ENCODE measurements around the gene COX15. TPM values are rescaled to one million over a fixed set of nuclear protein-coding genes. Genes with fewer than 3 reads are reported as not detected.
"Not testable (repeated sequence)": the region's sequence is repeated elsewhere in the genome, so short reads cannot be mapped to it uniquely, and the experiment has no call there.

COX15 gene
- total RNA-seq, 1 donor from 2014 or later = 30.3 TPM

DNA sequence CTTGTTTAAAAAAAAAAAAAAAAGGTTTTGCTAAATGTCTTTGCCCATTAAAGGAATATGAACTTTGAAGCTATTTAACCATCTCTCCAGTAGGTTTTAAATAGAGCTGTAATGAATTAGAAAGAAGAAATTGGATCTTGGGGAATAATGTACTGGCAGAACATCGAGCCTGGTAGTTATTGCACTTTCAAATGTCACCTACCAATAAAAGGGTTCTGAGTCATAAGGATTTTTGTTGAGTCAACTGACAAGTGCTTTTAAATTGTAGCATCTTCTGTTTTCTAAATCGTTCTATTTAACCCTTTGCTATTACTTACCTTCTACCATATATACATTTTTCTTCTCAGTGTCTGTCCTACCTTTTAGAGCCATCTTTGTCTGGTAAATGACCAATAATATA lies 10.8 kb upstream of the COX15 start:
- peak overlapping the region; percentile 0 to 10 (median 2) for H3K9ac ChIP-seq (ENCODE audit: low read depth in 1 of 3, low read length in 3 of 3)
- peaks cover 0 to 2% (median 0%) of the 10 kb centered on the region in 3 donors for H3K9me3 ChIP-seq (ENCODE audit: control insufficient read depth in 3 of 3, low read length in 3 of 3)
- peaks cover 31 to 43% (median 31%) of the 10 kb centered on the region in 3 donors for H3K4me1 ChIP-seq (ENCODE audit: control insufficient read depth in 3 of 3, insufficient read depth in 3 of 3, low read length in 3 of 3)
- H3K4me3 ChIP-seq (ENCODE audit: low read length in 3 of 3) = peak overlapping the region in 2 of 3 donors; percentile 24 to 38
- H3K36me3 ChIP-seq (ENCODE audit: control insufficient read depth in 3 of 3, insufficient read depth in 3 of 3, low read length in 3 of 3) = peaks cover 43 to 62% (median 52%) of the 10 kb centered on the region in 3 donors
- H3K27me3 ChIP-seq (ENCODE audit: control insufficient read depth in 3 of 3, insufficient read depth in 3 of 3, low read length in 3 of 3) = no peaks in the 10 kb centered on the region
- H3K27ac ChIP-seq (ENCODE audit: low read depth, low read length) = peak overlapping the region; percentile 88

DNA sequence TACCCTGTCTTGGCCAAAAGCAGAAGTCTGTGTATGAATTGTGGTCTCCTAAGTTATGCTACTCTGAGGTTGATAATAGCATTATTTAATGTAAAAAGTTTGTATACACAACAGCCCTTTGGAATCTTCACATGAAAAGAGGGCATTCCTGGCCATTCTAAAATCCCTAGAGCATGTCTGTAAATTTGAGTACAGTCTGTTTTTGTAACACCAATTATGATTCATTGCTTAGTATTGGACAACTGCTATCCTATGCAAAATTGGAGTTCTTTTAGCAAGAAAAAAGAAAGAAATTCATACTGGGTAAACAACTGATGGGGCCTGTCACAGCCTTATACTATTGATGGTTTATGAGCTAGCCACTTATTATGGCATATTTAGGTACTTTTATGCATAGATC lies 10.3 kb upstream of the COX15 start:
- Histone ChIP-seq H3K9ac (ENCODE audit: low read depth in 1 of 3, low read length in 3 of 3) (peak overlapping the region in 1 of 3 donors; percentile 25), H3K27me3 (ENCODE audit: control insufficient read depth in 3 of 3, insufficient read depth in 3 of 3, low read length in 3 of 3) (no peaks in the 10 kb centered on the region), H3K4me3 (ENCODE audit: low read length in 3 of 3) (peak overlapping the region in 1 of 3 donors; percentile 38), H3K4me1 (ENCODE audit: control insufficient read depth in 3 of 3, insufficient read depth in 3 of 3, low read length in 3 of 3) (peaks cover 31 to 40% (median 31%) of the 10 kb centered on the region in 3 donors), H3K27ac (ENCODE audit: low read depth, low read length) (peak overlapping the region; percentile 88), H3K9me3 (ENCODE audit: control insufficient read depth in 3 of 3, low read length in 3 of 3) (peaks cover 0 to 2% (median 0%) of the 10 kb centered on the region in 3 donors), H3K36me3 (ENCODE audit: control insufficient read depth in 3 of 3, insufficient read depth in 3 of 3, low read length in 3 of 3) (peaks cover 43 to 64% (median 53%) of the 10 kb centered on the region in 3 donors)

DNA sequence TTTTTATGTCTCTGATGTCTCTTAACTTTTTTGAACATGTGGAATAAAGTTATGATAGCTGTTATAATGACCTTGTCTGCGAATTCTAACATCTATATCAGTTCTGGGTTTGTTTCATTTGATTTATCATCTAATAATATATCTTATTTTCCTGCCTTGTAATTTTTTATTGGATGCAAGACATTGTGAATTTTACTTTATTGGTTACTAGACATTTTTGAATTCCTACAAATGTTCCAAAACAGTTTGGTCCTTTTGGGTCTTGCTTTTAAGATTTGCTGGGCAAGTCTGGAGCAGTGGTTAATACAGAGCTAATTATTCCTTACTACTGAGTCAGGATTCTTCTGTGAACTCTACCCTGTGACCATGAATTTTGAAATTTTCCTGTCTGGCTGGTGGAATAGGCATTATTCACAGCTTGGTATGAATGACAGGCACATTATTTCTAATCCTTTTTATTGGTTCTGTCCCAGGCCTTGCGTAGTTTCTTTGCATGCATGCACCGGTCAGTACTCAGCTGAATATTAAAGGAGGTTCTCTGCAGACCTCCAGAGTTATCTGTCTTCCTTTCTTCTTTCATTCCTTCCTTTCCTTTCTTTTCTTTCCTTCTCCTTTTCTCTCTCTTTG lies 9.1 kb upstream of the COX15 start:
- Histone ChIP-seq H3K9me3 (ENCODE audit: control insufficient read depth in 3 of 3, low read length in 3 of 3) (peaks cover 0 to 2% (median 0%) of the 10 kb centered on the region in 3 donors), H3K27me3 (ENCODE audit: control insufficient read depth in 3 of 3, insufficient read depth in 3 of 3, low read length in 3 of 3) (no peaks in the 10 kb centered on the region), H3K9ac (ENCODE audit: low read depth in 1 of 3, low read length in 3 of 3) (peak overlapping the region in 2 of 3 donors; percentile 25), H3K4me3 (ENCODE audit: low read length in 3 of 3) (peak overlapping the region in 2 of 3 donors; percentile 4 to 21), H3K36me3 (ENCODE audit: control insufficient read depth in 3 of 3, insufficient read depth in 3 of 3, low read length in 3 of 3) (peaks cover 41 to 61% (median 46%) of the 10 kb centered on the region in 3 donors), H3K27ac (ENCODE audit: low read depth, low read length) (peak overlapping the region; percentile 88), H3K4me1 (ENCODE audit: control insufficient read depth in 3 of 3, insufficient read depth in 3 of 3, low read length in 3 of 3) (peaks cover 28 to 35% (median 30%) of the 10 kb centered on the region in 3 donors)

DNA sequence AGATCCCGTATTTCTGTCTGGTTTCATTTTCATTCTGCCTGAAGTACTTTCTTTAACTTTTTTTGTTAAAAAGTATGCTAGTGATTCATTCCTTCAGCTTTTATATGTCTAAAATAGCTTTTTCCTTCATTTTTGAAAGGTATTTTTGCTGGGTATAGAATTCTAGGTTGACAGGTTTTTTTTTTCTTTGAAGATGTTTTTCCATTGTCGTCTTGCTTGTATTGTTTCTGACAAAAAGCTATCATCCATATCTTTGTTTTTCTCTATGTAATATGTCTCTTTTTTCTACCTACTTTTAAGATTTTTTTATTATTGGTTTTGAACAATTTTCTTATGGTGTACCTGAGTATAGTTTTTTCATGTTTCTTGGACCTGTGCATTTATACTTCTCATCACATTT lies 8.3 kb upstream of the COX15 start:
- Histone ChIP-seq H3K9me3 (ENCODE audit: control insufficient read depth in 3 of 3, low read length in 3 of 3) (peaks cover 0 to 2% (median 0%) of the 10 kb centered on the region in 3 donors), H3K4me3 (ENCODE audit: low read length in 3 of 3) (no peak overlapping the region), H3K36me3 (ENCODE audit: control insufficient read depth in 3 of 3, insufficient read depth in 3 of 3, low read length in 3 of 3) (peaks cover 41 to 57% (median 43%) of the 10 kb centered on the region in 3 donors), H3K9ac (ENCODE audit: low read depth in 1 of 3, low read length in 3 of 3) (no peak overlapping the region), H3K4me1 (ENCODE audit: control insufficient read depth in 3 of 3, insufficient read depth in 3 of 3, low read length in 3 of 3) (peaks cover 25 to 30% (median 28%) of the 10 kb centered on the region in 3 donors), H3K27me3 (ENCODE audit: control insufficient read depth in 3 of 3, insufficient read depth in 3 of 3, low read length in 3 of 3) (no peaks in the 10 kb centered on the region), H3K27ac (ENCODE audit: low read depth, low read length) (peak overlapping the region; percentile 88)

DNA sequence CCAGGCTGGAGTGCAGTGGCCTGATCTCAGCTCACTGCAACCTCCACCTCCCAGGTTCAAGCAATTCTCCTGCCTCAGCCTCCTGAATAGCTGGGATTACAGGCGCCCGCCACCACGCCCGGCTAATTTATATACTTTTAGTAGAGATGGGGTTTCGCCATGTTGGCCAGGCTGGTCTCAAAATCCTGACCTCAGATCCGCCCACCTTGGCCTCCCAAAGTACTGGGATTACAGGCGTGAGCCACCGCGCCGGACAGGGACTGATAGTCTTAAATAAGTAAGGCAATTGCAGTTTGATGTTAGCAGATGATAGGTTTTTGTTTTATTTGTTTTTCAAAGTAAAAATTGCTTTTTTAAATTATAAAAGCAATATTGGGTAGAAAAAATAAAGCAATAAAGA lies 2.2 kb upstream of the COX15 start:
- peak overlapping the region; percentile 44 to 99 (median 80) for H3K4me3 ChIP-seq (ENCODE audit: low read length in 3 of 3)
- peaks cover 7 to 18% (median 9%) of the 10 kb centered on the region in 3 donors for H3K36me3 ChIP-seq (ENCODE audit: control insufficient read depth in 3 of 3, insufficient read depth in 3 of 3, low read length in 3 of 3)
- H3K4me1 ChIP-seq (ENCODE audit: control insufficient read depth in 3 of 3, insufficient read depth in 3 of 3, low read length in 3 of 3) = peaks cover 14 to 20% (median 15%) of the 10 kb centered on the region in 3 donors

DNA sequence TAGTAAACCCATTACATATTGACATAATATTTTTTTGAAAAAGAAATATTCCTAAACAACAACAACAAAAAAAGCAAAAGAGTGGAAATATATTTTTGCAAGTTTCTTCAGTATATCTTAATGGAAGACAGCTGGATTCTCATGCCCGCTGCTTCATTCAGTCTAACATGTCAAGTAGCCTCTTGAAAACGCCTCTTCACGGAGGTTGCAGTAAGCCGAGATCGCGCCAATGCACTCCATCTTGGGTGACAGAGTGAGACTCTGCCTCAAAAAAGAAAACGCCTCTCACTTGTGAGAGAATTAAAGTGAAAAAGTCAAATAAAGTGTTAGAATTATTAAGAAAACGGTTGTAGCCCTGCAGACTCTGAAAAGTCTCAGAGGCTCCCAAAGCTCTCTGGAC lies 1.4 kb upstream of the COX15 start:
- Histone ChIP-seq H3K4me1 (ENCODE audit: control insufficient read depth in 3 of 3, insufficient read depth in 3 of 3, low read length in 3 of 3) (peaks cover 14 to 20% (median 15%) of the 10 kb centered on the region in 3 donors), H3K27ac (ENCODE audit: low read depth, low read length) (peak overlapping the region; percentile 97)

More for the DNA sequence above, 2.2 kb upstream of the COX15 start:
- H3K9me3 ChIP-seq (ENCODE audit: control insufficient read depth in 3 of 3, low read length in 3 of 3); H3K27me3 ChIP-seq (ENCODE audit: control insufficient read depth in 3 of 3, insufficient read depth in 3 of 3, low read length in 3 of 3): not testable (repeated sequence)
- H3K9ac ChIP-seq (ENCODE audit: low read depth in 1 of 3, low read length in 3 of 3) = peak overlapping the region in 2 of 3 donors; percentile 27 to 99
- H3K27ac ChIP-seq (ENCODE audit: low read depth, low read length) = peak overlapping the region; percentile 97

DNA sequence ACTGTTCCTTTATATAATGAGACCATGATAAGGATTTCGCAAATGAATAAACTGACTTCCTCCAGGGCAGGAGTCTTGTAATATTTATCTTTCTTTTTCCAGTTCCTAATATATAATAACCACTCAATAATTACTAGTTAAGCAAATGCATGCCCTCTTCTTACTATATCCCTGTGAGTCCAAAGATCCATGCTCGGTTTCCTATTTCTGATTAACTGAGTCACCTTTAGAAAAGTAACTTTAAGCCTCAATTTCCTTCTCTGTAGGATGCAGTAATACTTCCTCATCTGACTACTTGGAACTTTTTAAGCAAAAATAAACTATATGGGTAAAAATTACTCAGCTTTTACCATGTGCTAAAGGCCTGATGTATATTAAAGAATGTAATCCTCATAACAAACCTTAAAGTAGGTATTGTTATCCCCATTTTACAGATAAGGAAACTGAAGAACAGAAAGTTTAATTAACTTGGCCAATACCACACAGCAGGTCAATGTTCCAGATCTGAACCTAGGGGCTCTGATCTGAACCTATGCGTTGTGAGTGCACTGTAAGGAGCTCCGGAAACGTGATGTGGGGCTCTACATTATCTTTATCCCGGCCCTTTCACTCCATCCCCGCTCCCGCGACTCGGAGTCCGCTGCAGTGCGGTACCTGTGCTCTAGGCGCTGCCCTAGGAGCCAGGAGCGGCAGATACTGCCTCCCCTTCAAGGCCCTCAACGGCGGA lies 458 bp downstream of the COX15 start:
- no peaks in the 10 kb centered on the region for H3K27me3 ChIP-seq (ENCODE audit: control insufficient read depth in 3 of 3, insufficient read depth in 3 of 3, low read length in 3 of 3)
- peak overlapping the region; percentile 88 to 99 (median 97) for H3K9ac ChIP-seq (ENCODE audit: low read depth in 1 of 3, low read length in 3 of 3)
- no peaks in the 10 kb centered on the region for H3K9me3 ChIP-seq (ENCODE audit: control insufficient read depth in 3 of 3, low read length in 3 of 3)
- peaks cover 6 to 22% (median 17%) of the 10 kb centered on the region in 3 donors for H3K36me3 ChIP-seq (ENCODE audit: control insufficient read depth in 3 of 3, insufficient read depth in 3 of 3, low read length in 3 of 3)
- H3K27ac ChIP-seq (ENCODE audit: low read depth, low read length) = peak overlapping the region; percentile 97
- peaks cover 14 to 20% (median 15%) of the 10 kb centered on the region in 3 donors for H3K4me1 ChIP-seq (ENCODE audit: control insufficient read depth in 3 of 3, insufficient read depth in 3 of 3, low read length in 3 of 3)
- peak overlapping the region; percentile 95 to 100 (median 99) for H3K4me3 ChIP-seq (ENCODE audit: low read length in 3 of 3)

More for the DNA sequence above, 1.4 kb upstream of the COX15 start:
- H3K36me3 ChIP-seq (ENCODE audit: control insufficient read depth in 3 of 3, insufficient read depth in 3 of 3, low read length in 3 of 3) = peaks cover 5 to 16% (median 12%) of the 10 kb centered on the region in 3 donors
- H3K27me3 ChIP-seq (ENCODE audit: control insufficient read depth in 3 of 3, insufficient read depth in 3 of 3, low read length in 3 of 3) = no peaks in the 10 kb centered on the region
- no peaks in the 10 kb centered on the region for H3K9me3 ChIP-seq (ENCODE audit: control insufficient read depth in 3 of 3, low read length in 3 of 3)
- H3K9ac ChIP-seq (ENCODE audit: low read depth in 1 of 3, low read length in 3 of 3) = peak overlapping the region; percentile 80 to 99 (median 88)
- H3K4me3 ChIP-seq (ENCODE audit: low read length in 3 of 3) = peak overlapping the region; percentile 51 to 99 (median 80)

DNA sequence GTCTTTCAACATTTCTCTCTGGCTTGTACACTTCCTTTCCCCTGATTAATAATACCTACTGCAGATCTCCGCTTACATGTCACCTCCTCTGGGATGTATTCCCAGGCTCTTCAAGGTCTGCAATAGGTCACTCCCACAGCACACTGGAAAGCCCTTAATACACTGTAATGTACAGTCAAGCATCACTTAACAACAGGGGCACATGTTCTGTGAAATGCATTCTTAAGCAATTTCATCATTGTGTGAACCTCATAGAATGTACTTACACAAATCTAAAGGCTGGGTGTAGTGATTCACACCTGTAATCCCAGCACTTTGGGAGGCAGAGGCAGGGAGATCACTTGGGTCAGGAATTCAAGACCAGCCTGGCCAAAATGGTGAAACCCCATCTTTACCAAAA lies 1.9 kb downstream of the COX15 start:
- H3K27me3 ChIP-seq (ENCODE audit: control insufficient read depth in 3 of 3, insufficient read depth in 3 of 3, low read length in 3 of 3) = no peaks in the 10 kb centered on the region
- H3K36me3 ChIP-seq (ENCODE audit: control insufficient read depth in 3 of 3, insufficient read depth in 3 of 3, low read length in 3 of 3) = peaks cover 16 to 34% (median 23%) of the 10 kb centered on the region in 3 donors
- no peak overlapping the region for H3K9ac ChIP-seq (ENCODE audit: low read depth in 1 of 3, low read length in 3 of 3)
- H3K4me1 ChIP-seq (ENCODE audit: control insufficient read depth in 3 of 3, insufficient read depth in 3 of 3, low read length in 3 of 3) = peaks cover 9 to 15% (median 12%) of the 10 kb centered on the region in 3 donors
- H3K9me3 ChIP-seq (ENCODE audit: control insufficient read depth in 3 of 3, low read length in 3 of 3) = no peaks in the 10 kb centered on the region
- H3K27ac ChIP-seq (ENCODE audit: low read depth, low read length) = no peak overlapping the region
- no peak overlapping the region for H3K4me3 ChIP-seq (ENCODE audit: low read length in 3 of 3)

DNA sequence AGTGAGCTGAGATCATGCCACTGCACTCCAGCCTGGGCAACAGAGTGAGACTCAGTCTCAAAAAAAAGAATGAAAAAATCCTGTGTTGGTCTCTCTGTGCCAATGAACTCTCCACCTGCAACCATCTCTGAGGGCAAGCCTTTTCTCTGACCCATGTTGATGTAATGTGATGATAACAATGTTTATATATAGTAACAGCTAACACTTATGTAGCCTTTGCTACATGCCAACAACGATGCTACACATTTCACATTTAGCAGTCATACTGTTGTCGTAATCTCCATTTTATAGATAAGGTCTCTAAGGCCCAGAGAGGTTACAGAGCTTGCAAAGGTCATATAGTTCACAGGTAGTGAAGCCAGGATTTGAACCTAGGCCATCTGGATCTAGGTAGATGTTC lies 11.5 kb downstream of the COX15 start:
- Histone ChIP-seq H3K4me3 (ENCODE audit: low read length in 3 of 3) (no peak overlapping the region), H3K36me3 (ENCODE audit: control insufficient read depth in 3 of 3, insufficient read depth in 3 of 3, low read length in 3 of 3) (peaks cover 48 to 63% (median 58%) of the 10 kb centered on the region in 3 donors), H3K4me1 (ENCODE audit: control insufficient read depth in 3 of 3, insufficient read depth in 3 of 3, low read length in 3 of 3) (peaks cover 0 to 5% (median 4%) of the 10 kb centered on the region in 3 donors), H3K27ac (ENCODE audit: low read depth, low read length) (no peak overlapping the region), H3K9me3 (ENCODE audit: control insufficient read depth in 3 of 3, low read length in 3 of 3) (no peaks in the 10 kb centered on the region), H3K27me3 (ENCODE audit: control insufficient read depth in 3 of 3, insufficient read depth in 3 of 3, low read length in 3 of 3) (no peaks in the 10 kb centered on the region), H3K9ac (ENCODE audit: low read depth in 1 of 3, low read length in 3 of 3) (no peak overlapping the region)
